Caco-2 (cell line): Measurements from ENCODE around the gene IGFBP6. TPM values are rescaled to one million over a fixed set of nuclear protein-coding genes. Genes with fewer than 3 reads are reported as not detected.

Source experiments
- BruUV-seq: library from RNA; stranded (reverse); fragments of 400-500 nt; replicated peaks from 2 replicates; lab custom pipeline; 2021; lab: Mats Ljungman, UMichigan
- CTCF ChIA-PET: fragments of 300-600 bp; sonication (Branson Sonifier 250); formaldehyde crosslinking; loops from one replicate; lab custom pipeline; 2022; ENCODE audit warnings: antibody characterized with exemption; lab: Charles Lee
- POLR2A ChIA-PET: fragments of 300-600 bp; sonication (Branson Sonifier 250); formaldehyde crosslinking; loops from one replicate; lab custom pipeline; 2022; ENCODE audit warnings: antibody characterized with exemption; lab: Charles Lee
- DNase-seq, 2 experiments: peaks; one replicate each; pipeline versions ENCODE4 v3.0.0 to v3.0.0-alpha.2; 2020 to 2022
- H3K27me3 ChIP-seq: replicated peaks from 2 replicates; pipeline ENCODE4 v1.6.0; 2011; ENCODE audit warnings: low read length; ENCODE audit not compliant: control insufficient read depth, insufficient read depth
- H3K36me3 ChIP-seq: 2 replicates; pipeline ENCODE4 v1.5.1; 2011; ENCODE audit warnings: low read length; ENCODE audit not compliant: control insufficient read depth, insufficient read depth
- H3K4me1 ChIP-seq: fragments of 250-450 bp; sonication (Bioruptor Pico); 2 replicates; pipeline ENCODE4 v1.5.1; 2020; ENCODE audit warnings: mild to moderate bottlenecking
- H3K4me3 ChIP-seq: 2 replicates; pipeline ENCODE4 v1.5.1; 2011; ENCODE audit warnings: low read depth, mild to moderate bottlenecking, control low read depth, low read length
- H3K9me3 ChIP-seq: fragments of 250-450 bp; sonication (Bioruptor Pico); 2 replicates; pipeline ENCODE4 v1.5.1; 2020; ENCODE audit warnings: mild to moderate bottlenecking, moderate library complexity
- H3K27ac Mint-ChIP-seq: one replicate; pipeline ENCODE4 v1.8.0; 2022; ENCODE audit warnings: mixed read lengths; ENCODE audit not compliant: unreplicated experiment
- H3K27me3 Mint-ChIP-seq: one replicate; pipeline ENCODE4 v1.8.0; 2022; ENCODE audit warnings: mixed read lengths; ENCODE audit not compliant: insufficient read depth, unreplicated experiment
- H3K36me3 Mint-ChIP-seq: one replicate; pipeline ENCODE4 v1.8.0; 2022; ENCODE audit warnings: mild to moderate bottlenecking, mixed read lengths; ENCODE audit not compliant: insufficient read depth, unreplicated experiment
- H3K4me1 Mint-ChIP-seq: one replicate; pipeline ENCODE4 v1.8.0; 2022; ENCODE audit warnings: low read depth, mixed read lengths; ENCODE audit not compliant: unreplicated experiment
- H3K4me3 Mint-ChIP-seq: one replicate; pipeline ENCODE4 v1.8.0; 2022; ENCODE audit warnings: mild to moderate bottlenecking, moderate library complexity, mixed read lengths; ENCODE audit not compliant: unreplicated experiment
- H3K9me3 Mint-ChIP-seq: one replicate; pipeline ENCODE4 v1.8.0; 2022; ENCODE audit warnings: mixed read lengths; ENCODE audit not compliant: unreplicated experiment
- intact Hi-C: fragments of 100-400 bp; cut with micrococcal nuclease; formaldehyde crosslinking; loops from one replicate; pipeline ENCODE4 v1.10.0; 2022; ENCODE audit not compliant: unreplicated experiment
- total RNA-seq: library from RNA; stranded (reverse); gene quantifications from 2 replicates; pipeline ENCODE4 v1.2.3, GENCODE V29; 2022
- TF ChIP-seq, protein P1 (sequence below), 2 experiments: fragments of 200-600 bp in 1 of 2; IDR thresholded peaks; 1 replicate in 1 of 2; 2 replicates in 1 of 2; pipeline versions ENCODE4 v1.5.1 to v1.8.0; 2011 to 2022; ENCODE audit warnings: antibody characterized with exemption in 1 of 2, control low read depth in 1 of 2, inconsistent platforms in 1 of 2, low read depth in 1 of 2, low read length in 1 of 2, mild to moderate bottlenecking in 1 of 2, moderate library complexity in 1 of 2; ENCODE audit not compliant: insufficient read depth in 1 of 2, severe bottlenecking in 1 of 2, unreplicated experiment in 1 of 2

The IGFBP6 gene
- total RNA-seq, 1 experiment from 2014 or later: 34.7 TPM

DNA sequence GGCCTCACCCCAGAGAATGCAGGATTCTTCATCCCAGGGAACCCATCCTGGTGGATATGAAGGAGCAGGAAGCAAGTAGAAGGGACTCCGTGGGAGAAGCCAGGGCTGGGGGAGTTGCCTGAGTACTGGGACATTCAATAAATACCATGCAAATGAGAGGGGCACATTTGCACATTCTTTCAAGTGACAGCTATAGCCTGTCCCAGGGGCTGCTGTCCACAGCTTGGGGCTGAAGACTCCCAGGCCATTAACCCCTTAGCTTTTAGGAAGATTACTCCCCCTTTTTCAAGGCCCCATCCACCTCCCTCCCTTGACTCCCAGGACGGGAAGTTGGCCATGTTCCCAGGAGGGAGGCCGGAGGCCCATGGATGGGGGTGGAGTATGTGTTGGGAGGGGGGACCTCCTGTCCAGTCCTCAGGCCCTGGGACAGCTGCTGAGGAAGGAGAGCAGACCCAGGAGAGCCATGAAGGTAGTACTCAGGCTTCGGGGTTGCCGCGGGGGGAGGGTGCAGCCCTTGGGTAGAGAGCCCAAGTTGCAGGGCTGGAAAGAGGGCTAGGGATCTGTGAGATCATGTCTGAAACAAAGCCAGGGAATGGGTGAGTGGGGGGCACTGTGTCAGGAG lies 48.6 kb upstream of the IGFBP6 start:
- Mint-ChIP-seq H3K4me1 (peaks cover 42% of the 10 kb centered on the region), H3K27me3 (no peaks in the 10 kb centered on the region), H3K9me3 (no peaks in the 10 kb centered on the region), H3K4me3 (no peak overlapping the region), H3K36me3 (peaks cover 39% of the 10 kb centered on the region), H3K27ac (peak overlapping the region; percentile 82)
- POLR2A ChIA-PET: interaction anchor here (1.7 kb wide), 1 partner anchor 30 kb away, joined by 5 read pairs; the partner anchor contains the start of gene SPRYD3
- intact Hi-C loops: loop anchor here (5.0 kb wide), 1 partner anchor 167 kb away; no protein-coding TSS in a partner anchor
- peaks cover 80% of the 10 kb centered on the region for H3K4me1 ChIP-seq
- BruUV-seq: no TSS peak
- no peaks in the 10 kb centered on the region for H3K27me3 ChIP-seq
- TF ChIP-seq, protein P1, sequence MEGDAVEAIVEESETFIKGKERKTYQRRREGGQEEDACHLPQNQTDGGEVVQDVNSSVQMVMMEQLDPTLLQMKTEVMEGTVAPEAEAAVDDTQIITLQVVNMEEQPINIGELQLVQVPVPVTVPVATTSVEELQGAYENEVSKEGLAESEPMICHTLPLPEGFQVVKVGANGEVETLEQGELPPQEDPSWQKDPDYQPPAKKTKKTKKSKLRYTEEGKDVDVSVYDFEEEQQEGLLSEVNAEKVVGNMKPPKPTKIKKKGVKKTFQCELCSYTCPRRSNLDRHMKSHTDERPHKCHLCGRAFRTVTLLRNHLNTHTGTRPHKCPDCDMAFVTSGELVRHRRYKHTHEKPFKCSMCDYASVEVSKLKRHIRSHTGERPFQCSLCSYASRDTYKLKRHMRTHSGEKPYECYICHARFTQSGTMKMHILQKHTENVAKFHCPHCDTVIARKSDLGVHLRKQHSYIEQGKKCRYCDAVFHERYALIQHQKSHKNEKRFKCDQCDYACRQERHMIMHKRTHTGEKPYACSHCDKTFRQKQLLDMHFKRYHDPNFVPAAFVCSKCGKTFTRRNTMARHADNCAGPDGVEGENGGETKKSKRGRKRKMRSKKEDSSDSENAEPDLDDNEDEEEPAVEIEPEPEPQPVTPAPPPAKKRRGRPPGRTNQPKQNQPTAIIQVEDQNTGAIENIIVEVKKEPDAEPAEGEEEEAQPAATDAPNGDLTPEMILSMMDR (IDR thresholded peaks at IDR 0.05; ENCODE audit: insufficient read depth in 1 of 2, low read depth in 1 of 2, low read length in 1 of 2, severe bottlenecking in 1 of 2, unreplicated experiment in 1 of 2): no peak
- H3K9me3 ChIP-seq: no peaks in the 10 kb centered on the region
- CTCF ChIA-PET: interaction anchor here (0.5 to 1.6 kb wide), 8 partner anchors 11 to 164 kb away, joined by 3 to 9 read pairs (median 4); partner anchors contain the start of gene SOAT2
- DNase-seq: peak; percentile 55 to 58
- H3K4me3 ChIP-seq: no peak overlapping the region
- H3K36me3 ChIP-seq: no peaks in the 10 kb centered on the region

DNA sequence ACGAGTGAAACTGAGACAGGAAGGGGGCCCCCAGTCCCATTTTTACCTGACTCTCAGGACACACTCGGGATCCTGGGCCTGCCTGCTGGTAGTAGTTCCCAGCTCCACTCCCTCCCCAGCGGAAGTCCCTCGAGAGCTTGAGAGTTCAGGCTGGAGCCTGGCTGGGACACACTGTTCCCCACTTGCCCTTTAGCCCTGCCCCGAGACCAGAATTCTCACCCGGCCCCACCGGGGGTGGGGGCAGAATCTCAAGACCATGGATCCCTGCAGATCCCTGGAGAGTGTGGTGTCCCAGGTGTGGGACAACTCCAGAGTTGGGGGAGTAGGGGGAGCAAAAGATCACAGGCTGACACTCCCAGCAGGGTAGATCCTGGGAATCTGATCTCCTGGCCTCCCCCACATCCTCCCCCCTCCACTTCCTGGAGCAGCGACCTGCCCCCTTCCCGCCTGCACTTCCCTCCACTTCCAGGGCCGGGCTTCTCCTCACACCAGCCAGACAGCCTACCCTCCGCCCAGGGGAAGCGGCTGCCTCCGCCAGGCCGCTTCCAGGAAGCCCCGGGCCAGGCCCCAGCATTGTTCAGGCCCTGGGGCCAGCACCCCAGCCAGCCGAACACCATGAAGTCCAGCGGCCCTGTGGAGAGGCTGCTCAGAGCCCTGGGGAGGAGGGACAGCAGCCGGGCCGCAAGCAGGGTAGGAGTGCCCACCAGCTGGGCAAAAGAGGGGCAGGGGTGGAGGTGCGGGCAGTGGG lies 47.7 kb upstream of the IGFBP6 start, which contains the start of gene TNS2:
TSS of gene TNS2 (plus strand) at position 495 of the 748 bp plus-strand sequence. CDS start at position 616, 121 bp downstream.
- peak within 1 kb of the TSS; percentile 27 for H3K4me3 Mint-ChIP-seq
- Histone ChIP-seq H3K4me1 (peaks cover 75% of the 10 kb centered on the region), H3K36me3 (no peaks in the 10 kb centered on the region), H3K9me3 (no peaks in the 10 kb centered on the region), H3K4me3 (no peak within 1 kb of the TSS), H3K27me3 (no peaks in the 10 kb centered on the region)
- intact Hi-C loops: loop anchor here (5.0 kb wide), 1 partner anchor 167 kb away; no protein-coding TSS in a partner anchor
- TF ChIP-seq, protein P1 (IDR thresholded peaks at IDR 0.05; ENCODE audit: insufficient read depth in 1 of 2, low read depth in 1 of 2, low read length in 1 of 2, severe bottlenecking in 1 of 2, unreplicated experiment in 1 of 2): no peak
- peaks cover 37% of the 10 kb centered on the region for H3K36me3 Mint-ChIP-seq
- DNase-seq: peak; percentile 34 to 46
- ChIA-PET POLR2A (interaction anchor here (1.7 kb wide), 1 partner anchor 30 kb away, joined by 5 read pairs; the partner anchor contains the start of gene SPRYD3), CTCF (interaction anchor here (1.2 kb wide), 1 partner anchor 16 kb away, joined by 3 read pairs; no protein-coding TSS in a partner anchor)
- H3K27me3 Mint-ChIP-seq: no peaks in the 10 kb centered on the region
- peak within 1 kb of the TSS; percentile 82 for H3K27ac Mint-ChIP-seq
- no TSS peak for BruUV-seq
- peaks cover 35% of the 10 kb centered on the region for H3K4me1 Mint-ChIP-seq
- H3K9me3 Mint-ChIP-seq: no peaks in the 10 kb centered on the region

DNA sequence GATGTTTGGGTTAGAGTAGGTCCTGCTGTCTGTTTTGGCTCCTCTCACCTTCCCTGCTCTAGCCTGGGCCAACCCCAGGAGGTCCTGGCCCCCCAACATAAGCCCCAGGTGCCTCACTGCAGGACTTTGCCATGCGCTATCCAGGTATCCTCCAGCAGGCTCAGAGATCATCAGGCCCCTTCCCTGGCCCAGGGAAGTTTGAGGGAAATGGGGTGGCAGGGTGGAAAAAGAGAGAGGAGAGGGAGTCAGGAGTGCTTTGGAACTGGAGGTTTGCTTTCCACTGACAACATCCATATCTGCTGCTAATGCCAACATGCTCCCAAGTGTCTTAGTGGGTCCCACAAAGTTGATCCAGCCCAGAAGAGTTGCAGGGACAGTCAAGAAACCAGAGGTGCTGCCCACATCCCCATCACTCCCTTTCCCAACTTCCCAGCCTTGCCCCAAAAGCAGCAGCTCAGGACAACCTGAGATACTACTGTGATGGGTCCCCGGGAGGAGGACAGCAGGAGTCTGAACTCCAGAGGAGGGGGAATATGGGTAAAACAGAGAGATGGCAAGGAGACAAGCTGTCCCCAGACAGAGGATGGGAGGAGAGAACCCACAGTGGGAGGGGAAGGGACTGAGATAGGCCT lies 46.9 kb upstream of the IGFBP6 start:
- peak overlapping the region; percentile 27 for H3K4me3 Mint-ChIP-seq
- H3K4me1 Mint-ChIP-seq: peaks cover 27% of the 10 kb centered on the region
- no peaks in the 10 kb centered on the region for H3K9me3 ChIP-seq
- H3K4me1 ChIP-seq: peaks cover 69% of the 10 kb centered on the region
- H3K36me3 ChIP-seq: no peaks in the 10 kb centered on the region
- intact Hi-C loops: no loop called here
- peak in 1 of 2 experiments; percentile 15 for DNase-seq
- no peaks in the 10 kb centered on the region for H3K9me3 Mint-ChIP-seq
- TF ChIP-seq, protein P1 (IDR thresholded peaks at IDR 0.05; ENCODE audit: insufficient read depth in 1 of 2, low read depth in 1 of 2, low read length in 1 of 2, severe bottlenecking in 1 of 2, unreplicated experiment in 1 of 2): no peak
- no peaks in the 10 kb centered on the region for H3K27me3 ChIP-seq
- H3K27ac Mint-ChIP-seq: peak overlapping the region; percentile 31
- peaks cover 34% of the 10 kb centered on the region for H3K36me3 Mint-ChIP-seq
- ChIA-PET POLR2A (no interaction called here), CTCF (interaction anchor here (2.1 kb wide), 1 partner anchor 16 kb away, joined by 8 read pairs; no protein-coding TSS in a partner anchor)
- H3K4me3 ChIP-seq: no peak overlapping the region
- H3K27me3 Mint-ChIP-seq: no peaks in the 10 kb centered on the region
- no TSS peak for BruUV-seq
